Ovary (tissue), 3 donors: ENCODE data around the gene DHDH.

Source experiments
- CTCF ChIP-seq, 3 donors: fragments of 450-650 bp in 2 of 3; fragments of 200-600 bp in 1 of 3; IDR thresholded peaks; one replicate each; pipeline versions ENCODE4 v1.5.1 to v1.8.0; 2016 to 2022; ENCODE audit warnings: antibody characterized with exemption in 3 of 3, mild to moderate bottlenecking in 1 of 3
- POLR2A ChIP-seq: fragments of 450-650 bp; IDR thresholded peaks from one replicate; pipeline ENCODE4 v1.6.1; 2017; ENCODE audit warnings: antibody characterized with exemption, mild to moderate bottlenecking, moderate library complexity
- donor health status: DM: no; HTN: no; CAD: no.

GRCh38 chr19:48950159-48950558 is 16.7 kb downstream of the DHDH start:
- no peak for TF ChIP-seq CTCF (IDR thresholded peaks at IDR 0.05)
- no peak for TF ChIP-seq POLR2A
